OCI-LY1 (cell line): Measurements from ENCODE around the gene DDX56.

Experiments used
- EZH2 ChIP-seq: fragments of 200-600 bp; sonication (generic), shearing (Covaris generic); IDR thresholded peaks from 2 replicates; pipeline ENCODE4 v1.8.0; 2017; ENCODE audit warnings: borderline replicate concordance, mixed run types, mild to moderate bottlenecking, antibody characterized with exemption, low read length, moderate library complexity, mixed read lengths
- TF ChIP-seq, protein P1 (sequence below): fragments of 200-600 bp; sonication (generic), shearing (Covaris generic); IDR thresholded peaks from 2 replicates; pipeline ENCODE4 v1.5.1; 2017; ENCODE audit warnings: mild to moderate bottlenecking, antibody characterized with exemption, low read length, moderate library complexity, mixed read lengths

DNA sequence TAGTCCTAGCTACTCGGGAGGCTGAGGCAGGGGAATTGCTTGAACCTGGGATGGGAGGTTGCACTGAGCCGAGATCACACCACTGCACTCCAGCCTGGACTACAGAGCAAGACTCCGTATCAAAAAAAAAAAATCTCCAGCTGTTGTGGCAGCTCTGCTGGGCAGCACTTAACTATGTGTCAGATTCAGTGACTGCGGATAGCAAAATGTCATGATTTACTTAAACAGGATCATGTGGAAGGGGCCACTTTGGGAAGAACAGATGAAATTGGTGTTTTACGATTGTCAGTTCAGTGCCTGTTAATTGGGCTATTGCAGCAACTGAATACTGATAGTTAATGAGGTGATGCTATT is 48.0 kb upstream of the DDX56 start:
- TF ChIP-seq, protein P1, sequence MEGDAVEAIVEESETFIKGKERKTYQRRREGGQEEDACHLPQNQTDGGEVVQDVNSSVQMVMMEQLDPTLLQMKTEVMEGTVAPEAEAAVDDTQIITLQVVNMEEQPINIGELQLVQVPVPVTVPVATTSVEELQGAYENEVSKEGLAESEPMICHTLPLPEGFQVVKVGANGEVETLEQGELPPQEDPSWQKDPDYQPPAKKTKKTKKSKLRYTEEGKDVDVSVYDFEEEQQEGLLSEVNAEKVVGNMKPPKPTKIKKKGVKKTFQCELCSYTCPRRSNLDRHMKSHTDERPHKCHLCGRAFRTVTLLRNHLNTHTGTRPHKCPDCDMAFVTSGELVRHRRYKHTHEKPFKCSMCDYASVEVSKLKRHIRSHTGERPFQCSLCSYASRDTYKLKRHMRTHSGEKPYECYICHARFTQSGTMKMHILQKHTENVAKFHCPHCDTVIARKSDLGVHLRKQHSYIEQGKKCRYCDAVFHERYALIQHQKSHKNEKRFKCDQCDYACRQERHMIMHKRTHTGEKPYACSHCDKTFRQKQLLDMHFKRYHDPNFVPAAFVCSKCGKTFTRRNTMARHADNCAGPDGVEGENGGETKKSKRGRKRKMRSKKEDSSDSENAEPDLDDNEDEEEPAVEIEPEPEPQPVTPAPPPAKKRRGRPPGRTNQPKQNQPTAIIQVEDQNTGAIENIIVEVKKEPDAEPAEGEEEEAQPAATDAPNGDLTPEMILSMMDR = no peak
- TF ChIP-seq EZH2 = no peak
